Transverse colon (tissue), 4 donors: ENCODE results near the gene ARAP3.

Experiments
- EP300 ChIP-seq: sonication (generic); formaldehyde crosslinking; IDR thresholded peaks from one replicate; pipeline ENCODE4 v1.6.1; 2017; ENCODE audit warnings: antibody characterized with exemption, low read depth
- POLR2A ChIP-seq: fragments of 450-650 bp; IDR thresholded peaks from one replicate; pipeline ENCODE4 v1.6.1; 2016; ENCODE audit warnings: antibody characterized with exemption, mild to moderate bottlenecking, moderate library complexity
- POLR2AphosphoS5 ChIP-seq, 3 donors: sonication (generic); formaldehyde crosslinking; IDR thresholded peaks; one replicate each; pipeline ENCODE4 v1.6.1; 2016; ENCODE audit warnings: antibody characterized with exemption in 3 of 3
- TF ChIP-seq, protein P1 (sequence below), 5 experiments: fragments of 200-600 bp in 3 of 5; fragments of 450-650 bp in 2 of 5; sonication (generic) in 3 of 5; IDR thresholded peaks; 1 replicate in 2 of 5; 2 replicates in 3 of 5; pipeline ENCODE4 v1.5.1; 2016 to 2017; ENCODE audit warnings: antibody characterized with exemption in 5 of 5, inconsistent platforms in 3 of 5, mild to moderate bottlenecking in 2 of 5, moderate library complexity in 1 of 5

GRCh38 chr5:141716009-141716408 is 34.0 kb upstream of the ARAP3 start:
- TF ChIP-seq POLR2A (no peak), POLR2AphosphoS5 (IDR thresholded peaks at IDR 0.05) (no peak), EP300 (no peak)
- TF ChIP-seq, protein P1, sequence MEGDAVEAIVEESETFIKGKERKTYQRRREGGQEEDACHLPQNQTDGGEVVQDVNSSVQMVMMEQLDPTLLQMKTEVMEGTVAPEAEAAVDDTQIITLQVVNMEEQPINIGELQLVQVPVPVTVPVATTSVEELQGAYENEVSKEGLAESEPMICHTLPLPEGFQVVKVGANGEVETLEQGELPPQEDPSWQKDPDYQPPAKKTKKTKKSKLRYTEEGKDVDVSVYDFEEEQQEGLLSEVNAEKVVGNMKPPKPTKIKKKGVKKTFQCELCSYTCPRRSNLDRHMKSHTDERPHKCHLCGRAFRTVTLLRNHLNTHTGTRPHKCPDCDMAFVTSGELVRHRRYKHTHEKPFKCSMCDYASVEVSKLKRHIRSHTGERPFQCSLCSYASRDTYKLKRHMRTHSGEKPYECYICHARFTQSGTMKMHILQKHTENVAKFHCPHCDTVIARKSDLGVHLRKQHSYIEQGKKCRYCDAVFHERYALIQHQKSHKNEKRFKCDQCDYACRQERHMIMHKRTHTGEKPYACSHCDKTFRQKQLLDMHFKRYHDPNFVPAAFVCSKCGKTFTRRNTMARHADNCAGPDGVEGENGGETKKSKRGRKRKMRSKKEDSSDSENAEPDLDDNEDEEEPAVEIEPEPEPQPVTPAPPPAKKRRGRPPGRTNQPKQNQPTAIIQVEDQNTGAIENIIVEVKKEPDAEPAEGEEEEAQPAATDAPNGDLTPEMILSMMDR (IDR thresholded peaks at IDR 0.05), result no peak
